K562 (cell line): ENCODE data around the gene COX10. TPM values are rescaled to one million over a fixed set of nuclear protein-coding genes. Genes with fewer than 3 reads are reported as not detected.

Experiments
- ZBED1 ChIP-seq: IDR thresholded peaks from 2 replicates; pipeline ENCODE4 v1.6.1; 2014
- polyA plus RNA-seq, 8 experiments: library from polyadenylated mRNA; depleted of rRNA in 4 of 8; stranded (reverse) in 5 of 8; unstranded in 3 of 8; fragments of >200 nt; fragmentation: Nextera tagmentation in 2 of 8; fragmentation: Illumina TruSeq in 1 of 8; extraction: Ambion mirVana in 2 of 8; extraction: Trizol in 1 of 8; gene quantifications; 2 replicates each; pipeline versions ENCODE4 v1.2.1 to v1.2.3, GENCODE V29; 2011 to 2014; ENCODE audit warnings: inconsistent platforms in 1 of 8, missing spikeins in 1 of 8
- total RNA-seq, 7 experiments: library from RNA; depleted of rRNA in 6 of 7; stranded (reverse); fragments of >200 nt in 6 of 7; fragmentation: Illumina TruSeq in 2 of 7; extraction: Trizol in 2 of 7; gene quantifications; 2 replicates each; pipeline versions ENCODE4 v1.2.1 to v1.2.3, GENCODE V29; 2011 to 2021; ENCODE audit warnings: low replicate concordance in 1 of 7
- TF ChIP-seq, protein P1 (sequence below): sonication (generic); formaldehyde crosslinking; IDR thresholded peaks from 2 replicates; pipeline ENCODE4 v1.8.0; 2023; ENCODE audit warnings: mild to moderate bottlenecking, missing genetic modification reagents
- TF ChIP-seq, protein P2 (sequence below): fragments of 200-600 bp; sonication (generic); IDR thresholded peaks from one replicate; pipeline ENCODE4 v1.6.1; 2012; ENCODE audit warnings: mild to moderate bottlenecking, low read depth, low read length, inconsistent platforms

COX10 gene
- total and polyA plus RNA-seq, 9 of the 15 experiments (the other 6 are each of a cell fraction or from before 2014, with no cell fraction given), result 10.3 to 26.4 (median 17.8) TPM

DNA sequence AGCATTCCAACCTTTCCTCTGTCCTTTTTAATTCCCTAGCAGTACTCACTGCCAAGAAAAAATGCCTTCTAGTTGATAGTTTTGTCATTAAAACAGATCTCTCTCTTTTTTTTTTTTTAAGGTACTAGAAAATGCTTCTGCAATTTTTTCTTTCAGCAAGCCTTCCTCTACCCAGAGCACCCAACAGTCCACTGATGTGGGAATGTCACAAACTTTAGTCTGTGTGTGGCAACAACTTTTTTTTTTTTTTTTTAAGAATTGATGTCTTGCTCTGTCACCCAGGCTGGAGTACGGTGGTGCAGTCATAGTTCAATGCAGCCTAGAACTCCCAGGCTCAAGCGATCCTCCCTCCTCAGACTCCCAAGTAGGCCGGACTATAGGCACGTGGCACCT is 132.7 kb downstream of the COX10 start (continued):
- TF ChIP-seq, protein P1, sequence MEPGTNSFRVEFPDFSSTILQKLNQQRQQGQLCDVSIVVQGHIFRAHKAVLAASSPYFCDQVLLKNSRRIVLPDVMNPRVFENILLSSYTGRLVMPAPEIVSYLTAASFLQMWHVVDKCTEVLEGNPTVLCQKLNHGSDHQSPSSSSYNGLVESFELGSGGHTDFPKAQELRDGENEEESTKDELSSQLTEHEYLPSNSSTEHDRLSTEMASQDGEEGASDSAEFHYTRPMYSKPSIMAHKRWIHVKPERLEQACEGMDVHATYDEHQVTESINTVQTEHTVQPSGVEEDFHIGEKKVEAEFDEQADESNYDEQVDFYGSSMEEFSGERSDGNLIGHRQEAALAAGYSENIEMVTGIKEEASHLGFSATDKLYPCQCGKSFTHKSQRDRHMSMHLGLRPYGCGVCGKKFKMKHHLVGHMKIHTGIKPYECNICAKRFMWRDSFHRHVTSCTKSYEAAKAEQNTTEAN (CRISPR knock-in tag), result no peak
- no peak for TF ChIP-seq ZBED1
- TF ChIP-seq, protein P2, sequence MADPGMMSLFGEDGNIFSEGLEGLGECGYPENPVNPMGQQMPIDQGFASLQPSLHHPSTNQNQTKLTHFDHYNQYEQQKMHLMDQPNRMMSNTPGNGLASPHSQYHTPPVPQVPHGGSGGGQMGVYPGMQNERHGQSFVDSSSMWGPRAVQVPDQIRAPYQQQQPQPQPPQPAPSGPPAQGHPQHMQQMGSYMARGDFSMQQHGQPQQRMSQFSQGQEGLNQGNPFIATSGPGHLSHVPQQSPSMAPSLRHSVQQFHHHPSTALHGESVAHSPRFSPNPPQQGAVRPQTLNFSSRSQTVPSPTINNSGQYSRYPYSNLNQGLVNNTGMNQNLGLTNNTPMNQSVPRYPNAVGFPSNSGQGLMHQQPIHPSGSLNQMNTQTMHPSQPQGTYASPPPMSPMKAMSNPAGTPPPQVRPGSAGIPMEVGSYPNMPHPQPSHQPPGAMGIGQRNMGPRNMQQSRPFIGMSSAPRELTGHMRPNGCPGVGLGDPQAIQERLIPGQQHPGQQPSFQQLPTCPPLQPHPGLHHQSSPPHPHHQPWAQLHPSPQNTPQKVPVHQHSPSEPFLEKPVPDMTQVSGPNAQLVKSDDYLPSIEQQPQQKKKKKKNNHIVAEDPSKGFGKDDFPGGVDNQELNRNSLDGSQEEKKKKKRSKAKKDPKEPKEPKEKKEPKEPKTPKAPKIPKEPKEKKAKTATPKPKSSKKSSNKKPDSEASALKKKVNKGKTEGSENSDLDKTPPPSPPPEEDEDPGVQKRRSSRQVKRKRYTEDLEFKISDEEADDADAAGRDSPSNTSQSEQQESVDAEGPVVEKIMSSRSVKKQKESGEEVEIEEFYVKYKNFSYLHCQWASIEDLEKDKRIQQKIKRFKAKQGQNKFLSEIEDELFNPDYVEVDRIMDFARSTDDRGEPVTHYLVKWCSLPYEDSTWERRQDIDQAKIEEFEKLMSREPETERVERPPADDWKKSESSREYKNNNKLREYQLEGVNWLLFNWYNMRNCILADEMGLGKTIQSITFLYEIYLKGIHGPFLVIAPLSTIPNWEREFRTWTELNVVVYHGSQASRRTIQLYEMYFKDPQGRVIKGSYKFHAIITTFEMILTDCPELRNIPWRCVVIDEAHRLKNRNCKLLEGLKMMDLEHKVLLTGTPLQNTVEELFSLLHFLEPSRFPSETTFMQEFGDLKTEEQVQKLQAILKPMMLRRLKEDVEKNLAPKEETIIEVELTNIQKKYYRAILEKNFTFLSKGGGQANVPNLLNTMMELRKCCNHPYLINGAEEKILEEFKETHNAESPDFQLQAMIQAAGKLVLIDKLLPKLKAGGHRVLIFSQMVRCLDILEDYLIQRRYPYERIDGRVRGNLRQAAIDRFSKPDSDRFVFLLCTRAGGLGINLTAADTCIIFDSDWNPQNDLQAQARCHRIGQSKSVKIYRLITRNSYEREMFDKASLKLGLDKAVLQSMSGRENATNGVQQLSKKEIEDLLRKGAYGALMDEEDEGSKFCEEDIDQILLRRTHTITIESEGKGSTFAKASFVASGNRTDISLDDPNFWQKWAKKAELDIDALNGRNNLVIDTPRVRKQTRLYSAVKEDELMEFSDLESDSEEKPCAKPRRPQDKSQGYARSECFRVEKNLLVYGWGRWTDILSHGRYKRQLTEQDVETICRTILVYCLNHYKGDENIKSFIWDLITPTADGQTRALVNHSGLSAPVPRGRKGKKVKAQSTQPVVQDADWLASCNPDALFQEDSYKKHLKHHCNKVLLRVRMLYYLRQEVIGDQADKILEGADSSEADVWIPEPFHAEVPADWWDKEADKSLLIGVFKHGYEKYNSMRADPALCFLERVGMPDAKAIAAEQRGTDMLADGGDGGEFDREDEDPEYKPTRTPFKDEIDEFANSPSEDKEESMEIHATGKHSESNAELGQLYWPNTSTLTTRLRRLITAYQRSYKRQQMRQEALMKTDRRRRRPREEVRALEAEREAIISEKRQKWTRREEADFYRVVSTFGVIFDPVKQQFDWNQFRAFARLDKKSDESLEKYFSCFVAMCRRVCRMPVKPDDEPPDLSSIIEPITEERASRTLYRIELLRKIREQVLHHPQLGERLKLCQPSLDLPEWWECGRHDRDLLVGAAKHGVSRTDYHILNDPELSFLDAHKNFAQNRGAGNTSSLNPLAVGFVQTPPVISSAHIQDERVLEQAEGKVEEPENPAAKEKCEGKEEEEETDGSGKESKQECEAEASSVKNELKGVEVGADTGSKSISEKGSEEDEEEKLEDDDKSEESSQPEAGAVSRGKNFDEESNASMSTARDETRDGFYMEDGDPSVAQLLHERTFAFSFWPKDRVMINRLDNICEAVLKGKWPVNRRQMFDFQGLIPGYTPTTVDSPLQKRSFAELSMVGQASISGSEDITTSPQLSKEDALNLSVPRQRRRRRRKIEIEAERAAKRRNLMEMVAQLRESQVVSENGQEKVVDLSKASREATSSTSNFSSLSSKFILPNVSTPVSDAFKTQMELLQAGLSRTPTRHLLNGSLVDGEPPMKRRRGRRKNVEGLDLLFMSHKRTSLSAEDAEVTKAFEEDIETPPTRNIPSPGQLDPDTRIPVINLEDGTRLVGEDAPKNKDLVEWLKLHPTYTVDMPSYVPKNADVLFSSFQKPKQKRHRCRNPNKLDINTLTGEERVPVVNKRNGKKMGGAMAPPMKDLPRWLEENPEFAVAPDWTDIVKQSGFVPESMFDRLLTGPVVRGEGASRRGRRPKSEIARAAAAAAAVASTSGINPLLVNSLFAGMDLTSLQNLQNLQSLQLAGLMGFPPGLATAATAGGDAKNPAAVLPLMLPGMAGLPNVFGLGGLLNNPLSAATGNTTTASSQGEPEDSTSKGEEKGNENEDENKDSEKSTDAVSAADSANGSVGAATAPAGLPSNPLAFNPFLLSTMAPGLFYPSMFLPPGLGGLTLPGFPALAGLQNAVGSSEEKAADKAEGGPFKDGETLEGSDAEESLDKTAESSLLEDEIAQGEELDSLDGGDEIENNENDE, result no peak
- TF ChIP-seq, all 486 proteins: peak for 0
